ENCODE data around the gene UBC. TPM values are rescaled to one million over a fixed set of nuclear protein-coding genes. Genes with fewer than 3 reads are reported as not detected.
"Not testable (repeated sequence)": the region's sequence is repeated elsewhere in the genome, so short reads cannot be mapped to it uniquely, and the experiment has no call there.

The UBC gene
- total RNA-seq, 1 experiment from 2014 or later = 523 TPM

DNA sequence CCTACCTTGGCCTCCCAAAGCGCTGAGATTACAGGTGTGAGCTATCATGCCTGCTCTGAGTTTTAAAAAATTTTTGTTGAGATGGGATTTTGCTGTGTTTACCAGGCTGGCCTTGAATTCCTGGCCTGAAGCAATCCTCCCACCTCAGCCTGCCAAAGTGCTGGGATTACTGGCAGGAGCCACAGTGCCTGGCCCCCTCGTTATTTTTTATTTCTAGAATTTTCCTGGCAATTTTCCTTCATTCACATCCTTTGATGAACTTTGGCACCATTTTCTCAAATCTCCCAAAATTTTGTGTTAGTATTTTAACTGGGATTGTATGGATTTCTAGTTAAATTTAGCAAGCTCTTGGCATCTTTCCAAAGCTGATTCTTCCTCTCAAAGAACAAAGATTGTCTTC is 26.2 kb downstream of the UBC start:
- Histone ChIP-seq H3K18ac (ENCODE audit: insufficient read length, low read depth, low read length) (no peak overlapping the region), H4K5ac (ENCODE audit: insufficient read length, low read depth, low read length) (no peak overlapping the region), H2BK120ac (ENCODE audit: low read depth, low read length, poor library complexity, severe bottlenecking) (no peak overlapping the region), H3K23ac (ENCODE audit: insufficient read length, low read depth, low read length) (no peak overlapping the region), H3K14ac (ENCODE audit: insufficient read depth, low read length) (no peak overlapping the region), H4K8ac (replicated peaks; ENCODE audit: insufficient read length, low read depth, low read length) (no peak overlapping the region), H2BK15ac (ENCODE audit: low read depth, low read length) (no peak overlapping the region), H3K27ac (ENCODE audit: insufficient read length, low read depth, low read length) (no peak overlapping the region), H3K27me3 (ENCODE audit: insufficient read depth, low read length) (no peaks in the 10 kb centered on the region), H4K91ac (ENCODE audit: insufficient read length, low read depth, low read length) (no peak overlapping the region), H3K4me2 (ENCODE audit: insufficient read depth, insufficient read length, low read length) (no peak overlapping the region), H3K4me1 (ENCODE audit: insufficient read depth, low read length) (peaks cover 4% of the 10 kb centered on the region; the same call in 1 of the 2 replicates), H3T11ph (ENCODE audit: low read length) (no peak overlapping the region), H2BK20ac (ENCODE audit: low read depth, low read length, poor library complexity, severe bottlenecking) (no peak overlapping the region), H3K56ac (ENCODE audit: insufficient read length, low read depth, low read length) (no peak overlapping the region), H2BK5ac (ENCODE audit: insufficient read length, low read length) (no peak overlapping the region), H2BK12ac (ENCODE audit: insufficient read length, low read depth, low read length) (no peak overlapping the region), H3K9ac (ENCODE audit: extremely low read depth, insufficient read length, low read length) (no peak overlapping the region), H3K9me3 (ENCODE audit: control insufficient read depth, low read depth, low read length) (no peaks in the 10 kb centered on the region), H3K23me2 (ENCODE audit: insufficient read length, low read depth, low read length, poor library complexity, severe bottlenecking) (no peaks in the 10 kb centered on the region), H3K4ac (ENCODE audit: low read depth, low read length) (no peak overlapping the region), H2AK5ac (ENCODE audit: insufficient read length, low read length) (no peak overlapping the region), H3K79me2 (ENCODE audit: insufficient read depth, low read length) (no peaks in the 10 kb centered on the region), H4K20me1 (ENCODE audit: control insufficient read depth, insufficient read depth, insufficient read length) (no peaks in the 10 kb centered on the region), H2AFZ (ENCODE audit: low read length) (no peak overlapping the region), H3K79me1 (ENCODE audit: insufficient read depth, low read depth, low read length, poor library complexity, severe bottlenecking) (no peaks in the 10 kb centered on the region)
- no peaks in the 10 kb centered on the region for H3K36me3 Mint-ChIP-seq (ENCODE audit: insufficient read depth in 1 of 3, low read depth in 3 of 3)
- TF ChIP-seq, protein P1, sequence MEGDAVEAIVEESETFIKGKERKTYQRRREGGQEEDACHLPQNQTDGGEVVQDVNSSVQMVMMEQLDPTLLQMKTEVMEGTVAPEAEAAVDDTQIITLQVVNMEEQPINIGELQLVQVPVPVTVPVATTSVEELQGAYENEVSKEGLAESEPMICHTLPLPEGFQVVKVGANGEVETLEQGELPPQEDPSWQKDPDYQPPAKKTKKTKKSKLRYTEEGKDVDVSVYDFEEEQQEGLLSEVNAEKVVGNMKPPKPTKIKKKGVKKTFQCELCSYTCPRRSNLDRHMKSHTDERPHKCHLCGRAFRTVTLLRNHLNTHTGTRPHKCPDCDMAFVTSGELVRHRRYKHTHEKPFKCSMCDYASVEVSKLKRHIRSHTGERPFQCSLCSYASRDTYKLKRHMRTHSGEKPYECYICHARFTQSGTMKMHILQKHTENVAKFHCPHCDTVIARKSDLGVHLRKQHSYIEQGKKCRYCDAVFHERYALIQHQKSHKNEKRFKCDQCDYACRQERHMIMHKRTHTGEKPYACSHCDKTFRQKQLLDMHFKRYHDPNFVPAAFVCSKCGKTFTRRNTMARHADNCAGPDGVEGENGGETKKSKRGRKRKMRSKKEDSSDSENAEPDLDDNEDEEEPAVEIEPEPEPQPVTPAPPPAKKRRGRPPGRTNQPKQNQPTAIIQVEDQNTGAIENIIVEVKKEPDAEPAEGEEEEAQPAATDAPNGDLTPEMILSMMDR (conservative IDR thresholded peaks at IDR 0.05) = no peak
- peaks cover 19% of the 10 kb centered on the region in 2 experiments for H3K4me1 Mint-ChIP-seq
- H3K27me3 Mint-ChIP-seq (ENCODE audit: low read depth) = no peaks in the 10 kb centered on the region
- H3K9me3 Mint-ChIP-seq = no peaks in the 10 kb centered on the region; a peak in 1 of 5 replicates
- no CpG with 5 or more reads among the region's 2 CpGs for WGBS (ENCODE audit: extremely low coverage, insufficient read length, low lambda C conversion rate)
- no peak overlapping the region for H3K4me3 Mint-ChIP-seq
- no peak for DNase-seq
- H3K27ac Mint-ChIP-seq = no peak overlapping the region

DNA sequence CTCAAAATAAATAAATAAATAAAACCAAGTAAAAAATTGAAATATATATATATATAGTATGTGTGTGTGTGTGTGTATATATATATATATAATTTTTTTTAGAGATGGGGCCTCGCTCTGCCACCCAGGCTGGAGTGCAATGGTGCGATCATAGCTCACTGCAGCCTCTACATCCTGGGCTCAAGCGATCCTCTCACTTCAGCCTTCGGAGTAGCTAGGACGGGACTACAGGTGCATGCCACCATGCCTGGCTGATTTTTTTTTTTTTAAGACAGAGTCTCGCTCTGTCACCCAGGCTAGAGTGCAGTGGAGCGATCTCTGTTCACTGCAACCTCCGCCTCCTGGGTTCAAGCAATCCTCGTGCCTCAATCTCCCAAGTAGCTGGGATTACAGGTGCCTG is 26.7 kb downstream of the UBC start:
- H3K27ac ChIP-seq (ENCODE audit: insufficient read length, low read depth, low read length); H3K36me3 Mint-ChIP-seq (ENCODE audit: insufficient read depth in 1 of 3, low read depth in 3 of 3); H2BK120ac ChIP-seq (ENCODE audit: low read depth, low read length, poor library complexity, severe bottlenecking); H4K8ac ChIP-seq (replicated peaks; ENCODE audit: insufficient read length, low read depth, low read length); H3K4me1 ChIP-seq (ENCODE audit: insufficient read depth, low read length); H2AFZ ChIP-seq (ENCODE audit: low read length); H2AK5ac ChIP-seq (ENCODE audit: insufficient read length, low read length); H3K9me3 ChIP-seq (ENCODE audit: control insufficient read depth, low read depth, low read length); H3K27me3 Mint-ChIP-seq (ENCODE audit: low read depth); H3K23ac ChIP-seq (ENCODE audit: insufficient read length, low read depth, low read length); H3K27ac Mint-ChIP-seq; H3K56ac ChIP-seq (ENCODE audit: insufficient read length, low read depth, low read length); H2BK5ac ChIP-seq (ENCODE audit: insufficient read length, low read length); H3K79me1 ChIP-seq (ENCODE audit: insufficient read depth, low read depth, low read length, poor library complexity, severe bottlenecking); H3K9me3 Mint-ChIP-seq; H4K91ac ChIP-seq (ENCODE audit: insufficient read length, low read depth, low read length); H3K23me2 ChIP-seq (ENCODE audit: insufficient read length, low read depth, low read length, poor library complexity, severe bottlenecking); H4K20me1 ChIP-seq (ENCODE audit: control insufficient read depth, insufficient read depth, insufficient read length); DNase-seq; H3K14ac ChIP-seq (ENCODE audit: insufficient read depth, low read length); H3K4me2 ChIP-seq (ENCODE audit: insufficient read depth, insufficient read length, low read length); H3K79me2 ChIP-seq (ENCODE audit: insufficient read depth, low read length); H2BK15ac ChIP-seq (ENCODE audit: low read depth, low read length); H3K4ac ChIP-seq (ENCODE audit: low read depth, low read length); H3T11ph ChIP-seq (ENCODE audit: low read length); H3K27me3 ChIP-seq (ENCODE audit: insufficient read depth, low read length); H4K5ac ChIP-seq (ENCODE audit: insufficient read length, low read depth, low read length); H3K18ac ChIP-seq (ENCODE audit: insufficient read length, low read depth, low read length); H2BK20ac ChIP-seq (ENCODE audit: low read depth, low read length, poor library complexity, severe bottlenecking); H3K4me3 Mint-ChIP-seq; H3K9ac ChIP-seq (ENCODE audit: extremely low read depth, insufficient read length, low read length); H2BK12ac ChIP-seq (ENCODE audit: insufficient read length, low read depth, low read length): not testable (repeated sequence)
- peaks cover 22 to 24% of the 10 kb centered on the region in 2 experiments for H3K4me1 Mint-ChIP-seq
- no CpG with 5 or more reads among the region's 9 CpGs for WGBS (ENCODE audit: extremely low coverage, insufficient read length, low lambda C conversion rate)

All from H9 (cell line).